ENCODE measurements around the gene IFNL3.

Gene IFNL3

GRCh38 chr19:39252458-39252857, 7.7 kb upstream of the IFNL3 start:
- TF ChIP-seq CTCF (IDR thresholded peaks at IDR 0.05; ENCODE audit: low read depth, low read length) = no peak
- TF ChIP-seq MAX (IDR thresholded peaks at IDR 0.05; ENCODE audit: low read depth, low read length) = no peak
- TF ChIP-seq MYC (IDR thresholded peaks at IDR 0.05; ENCODE audit: low read depth, low read length) = no peak
- no peak for TF ChIP-seq POLR2A (IDR thresholded peaks at IDR 0.05; ENCODE audit: extremely low read depth, insufficient read length)
- DNase-seq (ENCODE audit: low read depth) = no peak
- no peak overlapping the region for H3K4me3 ChIP-seq (ENCODE audit: low read depth, low read length)

GRCh38 chr19:39251846-39252245, 7.0 kb upstream of the IFNL3 start:
- no peak overlapping the region for H3K4me3 ChIP-seq (ENCODE audit: low read depth, low read length)
- no peak for DNase-seq (ENCODE audit: low read depth)
- no peak for TF ChIP-seq MYC (IDR thresholded peaks at IDR 0.05; ENCODE audit: low read depth, low read length)
- TF ChIP-seq CTCF (IDR thresholded peaks at IDR 0.05; ENCODE audit: low read depth, low read length) = no peak
- no peak for TF ChIP-seq POLR2A (IDR thresholded peaks at IDR 0.05; ENCODE audit: extremely low read depth, insufficient read length)
- no peak for TF ChIP-seq MAX (IDR thresholded peaks at IDR 0.05; ENCODE audit: low read depth, low read length)

- TF ChIP-seq CTCF (IDR thresholded peaks at IDR 0.05; ENCODE audit: low read depth, low read length) (no peak), MAX (IDR thresholded peaks at IDR 0.05; ENCODE audit: low read depth, low read length) (no peak), MYC (IDR thresholded peaks at IDR 0.05; ENCODE audit: low read depth, low read length) (no peak), POLR2A (IDR thresholded peaks at IDR 0.05; ENCODE audit: extremely low read depth, insufficient read length) (no peak)
- DNase-seq (ENCODE audit: low read depth) = no peak
- H3K4me3 ChIP-seq (ENCODE audit: low read depth, low read length) = no peak overlapping the region
Observed at GRCh38 chr19:39251081-39251480, 6.3 kb upstream of the IFNL3 start.

DNA sequence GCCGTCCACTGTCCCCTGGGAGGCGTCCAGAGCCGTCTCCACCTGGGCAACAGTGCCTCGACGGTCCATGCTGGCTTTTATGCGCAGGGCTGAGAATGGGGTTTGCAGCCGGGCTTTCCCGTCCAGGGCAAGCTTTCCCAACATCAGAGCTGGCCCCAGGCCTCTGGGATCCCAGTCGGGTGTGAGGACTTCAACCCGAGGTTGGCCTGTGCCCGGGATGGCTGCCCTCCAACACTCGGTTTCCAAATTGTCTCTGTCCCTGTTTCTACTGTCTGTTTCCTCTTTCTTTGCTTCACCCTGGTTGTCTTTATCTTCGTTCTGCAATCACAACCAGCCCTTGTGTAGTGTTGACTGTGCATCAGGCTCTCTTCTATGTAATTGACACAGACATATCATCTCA, 4.0 kb upstream of the IFNL3 start, which contains the start of gene IFNL4:
TSS of gene IFNL4 (minus strand) at position 51 of the 400 bp plus-strand sequence.
- no peak for DNase-seq (ENCODE audit: low read depth)
- no peak within 1 kb of the TSS for H3K4me3 ChIP-seq (ENCODE audit: low read depth, low read length)
- TF ChIP-seq MYC (IDR thresholded peaks at IDR 0.05; ENCODE audit: low read depth, low read length) (no peak), MAX (IDR thresholded peaks at IDR 0.05; ENCODE audit: low read depth, low read length) (no peak), POLR2A (IDR thresholded peaks at IDR 0.05; ENCODE audit: extremely low read depth, insufficient read length) (no peak), CTCF (IDR thresholded peaks at IDR 0.05; ENCODE audit: low read depth, low read length) (no peak)

GRCh38 chr19:39247701-39248664, 3.2 kb upstream of the IFNL3 start:
- no peak for TF ChIP-seq MYC (IDR thresholded peaks at IDR 0.05; ENCODE audit: low read depth, low read length)
- no peak for TF ChIP-seq POLR2A (IDR thresholded peaks at IDR 0.05; ENCODE audit: extremely low read depth, insufficient read length)
- no peak for TF ChIP-seq MAX (IDR thresholded peaks at IDR 0.05; ENCODE audit: low read depth, low read length)
- no peak for TF ChIP-seq CTCF (IDR thresholded peaks at IDR 0.05; ENCODE audit: low read depth, low read length)
- no peak for DNase-seq (ENCODE audit: low read depth)
- no peak overlapping the region for H3K4me3 ChIP-seq (ENCODE audit: low read depth, low read length)

Data from NB4 (cell line).